GM18517 (cell line): ENCODE measurements around the gene TAF7L.
A peak's percentile ranks its signal among the peaks of the same experiment; 100 is the strongest.
"Not testable (repeated sequence)": the region's sequence is repeated elsewhere in the genome, so short reads cannot be mapped to it uniquely, and the experiment has no call there.

Experiments
- ATAC-seq: cut with Tn5 transposase; IDR thresholded peaks from one replicate; pipeline ENCODE4 v1.9.1; 2021; ENCODE audit warnings: mild to moderate bottlenecking, moderate library complexity; ENCODE audit not compliant: unreplicated experiment

Gene TAF7L

GRCh38 chrX:101290957-101291603 is at the start of gene TAF7L:
Gene TAF7L (minus strand): TSS chrX:101291334. CDS start chrX:101287543, 3,791 bp downstream.
- ATAC-seq, result no peak

GRCh38 chrX:101337776-101338271 is 46.7 kb upstream of the TAF7L start:
- no peak for ATAC-seq

GRCh38 chrX:101334310-101334709 is 43.2 kb upstream of the TAF7L start:
- not testable (repeated sequence) for ATAC-seq

- not testable (repeated sequence) for ATAC-seq
These were observed 35.5 kb upstream of the TAF7L start for GRCh38 chrX:101326600-101326999.

GRCh38 chrX:101303790-101304189 is 12.7 kb upstream of the TAF7L start:
- no peak for ATAC-seq

GRCh38 chrX:101295603-101296002 is 4.5 kb upstream of the TAF7L start:
- ATAC-seq, result not testable (repeated sequence)

GRCh38 chrX:101287402-101287801 is 3.7 kb downstream of the TAF7L start:
- peak; percentile 71 for ATAC-seq

GRCh38 chrX:101276238-101276637 is 14.9 kb downstream of the TAF7L start:
- no peak for ATAC-seq

- no peak for ATAC-seq
These were observed 16.9 kb downstream of the TAF7L start for GRCh38 chrX:101274198-101274597.

GRCh38 chrX:101265869-101266428 is 25.2 kb downstream of the TAF7L start:
- ATAC-seq, result no peak

GRCh38 chrX:101263766-101264165 is 27.4 kb downstream of the TAF7L start:
- ATAC-seq, result no peak

- ATAC-seq, result no peak
These were observed 28.5 kb downstream of the TAF7L start for GRCh38 chrX:101262590-101262989.

- ATAC-seq, result no peak
These were observed 30.7 kb downstream of the TAF7L start for GRCh38 chrX:101260435-101260834.

- no peak for ATAC-seq
These were observed 32.9 kb downstream of the TAF7L start for GRCh38 chrX:101258259-101258581.

- no peak for ATAC-seq
These were observed 33.5 kb downstream of the TAF7L start for GRCh38 chrX:101257448-101258258.

- no peak for ATAC-seq
These were observed 38.5 kb downstream of the TAF7L start for GRCh38 chrX:101252634-101253033.

- no peak for ATAC-seq
These were observed 49.6 kb downstream of the TAF7L start for GRCh38 chrX:101241531-101241930.

GRCh38 chrX:101237041-101237440 is 54.1 kb downstream of the TAF7L start:
- no peak for ATAC-seq

GRCh38 chrX:101232316-101232715 is 58.8 kb downstream of the TAF7L start:
- ATAC-seq, result no peak

GRCh38 chrX:101231080-101231479 is 60.1 kb downstream of the TAF7L start:
- ATAC-seq, result no peak

- no peak for ATAC-seq
These were observed 60.5 kb downstream of the TAF7L start for GRCh38 chrX:101230636-101231035.

- no peak for ATAC-seq
These were observed 62.0 kb downstream of the TAF7L start for GRCh38 chrX:101229170-101229569.
